Measurements from ENCODE around the gene CR1.

CR1 gene

GRCh38 chr1:207691010-207691409 is 195.1 kb downstream of the CR1 start:
- Histone ChIP-seq H3K27me3 (ENCODE audit: low read depth, low read length) (peaks cover 15% of the 10 kb centered on the region), H3K4me2 (ENCODE audit: low read length) (no peak overlapping the region), H3K27ac (ENCODE audit: low read length) (no peak overlapping the region)

More at GRCh38 chr1:207691010-207691409, 195.1 kb downstream of the CR1 start:
- TF ChIP-seq EZH2phosphoT487 (IDR thresholded peaks at IDR 0.05; ENCODE audit: low read depth) (no peak), CTCF (IDR thresholded peaks at IDR 0.05; ENCODE audit: low read depth, low read length) (no peak)
- Histone ChIP-seq H4K20me1 (ENCODE audit: insufficient read depth, low read length) (no peaks in the 10 kb centered on the region), H2AFZ (ENCODE audit: low read depth, low read length) (no peak overlapping the region), H3K36me3 (replicated peaks; ENCODE audit: low read depth, low read length) (no peaks in the 10 kb centered on the region), H3K4me3 (ENCODE audit: low read length) (no peak overlapping the region), H3K9ac (ENCODE audit: low read length) (no peak overlapping the region), H3K79me2 (ENCODE audit: low read length) (no peaks in the 10 kb centered on the region), H3K9me3 (ENCODE audit: insufficient read depth, low read length) (no peaks in the 10 kb centered on the region), H3K4me1 (ENCODE audit: low read length) (no peaks in the 10 kb centered on the region)

Measured in OCI-LY3 (cell line).